WTC11 (cell line): ENCODE data around the gene IFNLR1.

Experiments
- CTCF ChIP-seq: fragments of 200-600 bp; IDR thresholded peaks from 2 replicates; pipeline ENCODE4 v1.8.0; 2022; ENCODE audit warnings: antibody characterized with exemption
- MXD4 ChIP-seq: fragments of 250-450 bp; sonication (Bioruptor Pico); IDR thresholded peaks from 2 replicates; pipeline ENCODE4 v1.8.0; 2021; ENCODE audit warnings: mild to moderate bottlenecking, moderate library complexity, borderline replicate concordance
- USF2 ChIP-seq: sonication (generic); formaldehyde crosslinking; IDR thresholded peaks from 2 replicates; pipeline ENCODE4 v1.8.1; 2023; ENCODE audit warnings: mild to moderate bottlenecking, missing genetic modification reagents, moderate library complexity
- ZNF138 ChIP-seq: sonication (generic); formaldehyde crosslinking; conservative IDR thresholded peaks from 2 replicates; pipeline ENCODE4 v1.8.1; 2022; ENCODE audit warnings: mild to moderate bottlenecking, moderate library complexity, missing genetic modification reagents
- TF ChIP-seq, protein P1 (sequence below): sonication (generic); formaldehyde crosslinking; IDR thresholded peaks from 2 replicates; pipeline ENCODE4 v1.8.1; 2022; ENCODE audit warnings: low read depth, missing genetic modification reagents, borderline replicate concordance

GRCh38 chr1:24156542-24157260 is 30.4 kb downstream of the IFNLR1 start:
- TF ChIP-seq CTCF: no peak
- no peak for TF ChIP-seq USF2
- TF ChIP-seq ZNF138 (CRISPR knock-in tag): no peak
- TF ChIP-seq MXD4 (CRISPR knock-in tag): no peak
- TF ChIP-seq, protein P1, sequence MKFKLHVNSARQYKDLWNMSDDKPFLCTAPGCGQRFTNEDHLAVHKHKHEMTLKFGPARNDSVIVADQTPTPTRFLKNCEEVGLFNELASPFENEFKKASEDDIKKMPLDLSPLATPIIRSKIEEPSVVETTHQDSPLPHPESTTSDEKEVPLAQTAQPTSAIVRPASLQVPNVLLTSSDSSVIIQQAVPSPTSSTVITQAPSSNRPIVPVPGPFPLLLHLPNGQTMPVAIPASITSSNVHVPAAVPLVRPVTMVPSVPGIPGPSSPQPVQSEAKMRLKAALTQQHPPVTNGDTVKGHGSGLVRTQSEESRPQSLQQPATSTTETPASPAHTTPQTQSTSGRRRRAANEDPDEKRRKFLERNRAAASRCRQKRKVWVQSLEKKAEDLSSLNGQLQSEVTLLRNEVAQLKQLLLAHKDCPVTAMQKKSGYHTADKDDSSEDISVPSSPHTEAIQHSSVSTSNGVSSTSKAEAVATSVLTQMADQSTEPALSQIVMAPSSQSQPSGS (CRISPR knock-in tag): no peak
